IPS-18c (cell line): ENCODE data around the gene PKHD1.

ENCODE experiments used
- H3K4me3 ChIP-seq: 2 replicates; pipeline ENCODE4 v1.7.0; 2013; ENCODE audit warnings: low read depth, mild to moderate bottlenecking, low read length, moderate library complexity; ENCODE audit not compliant: insufficient read depth
- H3K9me3 ChIP-seq: one replicate; pipeline ENCODE4 v1.6.1; 2013; ENCODE audit warnings: mild to moderate bottlenecking, low read length, moderate library complexity; ENCODE audit not compliant: control insufficient read depth, insufficient read depth

The PKHD1 gene

GRCh38 chr6:51565472-51565871 lies 521.9 kb downstream of the PKHD1 start:
- H3K4me3 ChIP-seq: no peak overlapping the region
- H3K9me3 ChIP-seq: no peaks in the 10 kb centered on the region
